Measurements from ENCODE around the gene MFAP4. TPM values are rescaled to one million over a fixed set of nuclear protein-coding genes. Genes with fewer than 3 reads are reported as not detected.
"Not testable (repeated sequence)": the region's sequence is repeated elsewhere in the genome, so short reads cannot be mapped to it uniquely, and the experiment has no call there.

The MFAP4 gene
- total RNA-seq, 1 donor from 2014 or later: 0.93 TPM

GRCh38 chr17:19354748-19355147 is 32.2 kb downstream of the MFAP4 start:
- peaks cover 3% of the 10 kb centered on the region for H3K27me3 Mint-ChIP-seq (ENCODE audit: low read depth, unreplicated experiment)
- Histone ChIP-seq H3K4me2 (ENCODE audit: low read length) (no peak overlapping the region), H4K20me1 (ENCODE audit: insufficient read depth, low read length) (no peaks in the 10 kb centered on the region), H3K27ac (ENCODE audit: low read depth, low read length) (no peak overlapping the region), H3K36me3 (ENCODE audit: insufficient read depth, low read length) (no peaks in the 10 kb centered on the region), H3K4me3 (ENCODE audit: insufficient read depth, low read depth, low read length) (no peak overlapping the region), H2AFZ (ENCODE audit: low read depth, low read length) (no peak overlapping the region), H3K79me2 (ENCODE audit: insufficient read depth, low read length) (no peaks in the 10 kb centered on the region), H3K4me1 (ENCODE audit: insufficient read depth, low read length) (peaks cover 8% of the 10 kb centered on the region), H3K9ac (ENCODE audit: low read length) (no peak overlapping the region), H3K9me3 (ENCODE audit: insufficient read depth, low read depth, low read length) (no peaks in the 10 kb centered on the region), H3K27me3 (ENCODE audit: insufficient read depth, low read length) (no peaks in the 10 kb centered on the region)
- peaks cover 7% of the 10 kb centered on the region for H3K4me1 Mint-ChIP-seq (ENCODE audit: low read depth, unreplicated experiment)
- no peak overlapping the region for H3K4me3 Mint-ChIP-seq (ENCODE audit: unreplicated experiment)
- H3K9me3 Mint-ChIP-seq (ENCODE audit: unreplicated experiment): no peaks in the 10 kb centered on the region
- no peak for DNase-seq (ENCODE audit: low read depth)
- no peak overlapping the region for H3K27ac Mint-ChIP-seq (ENCODE audit: unreplicated experiment)
- peaks cover 13% of the 10 kb centered on the region for H3K36me3 Mint-ChIP-seq (ENCODE audit: low read depth, unreplicated experiment)
- no peak for TF ChIP-seq CTCF (IDR thresholded peaks at IDR 0.05; ENCODE audit: insufficient read depth, low read depth, low read length)
- no peak for TF ChIP-seq EZH2 (IDR thresholded peaks at IDR 0.05; ENCODE audit: insufficient read depth, low read length)
- no peak for FAIRE-seq

GRCh38 chr17:19353401-19353800 is 33.6 kb downstream of the MFAP4 start:
- H3K27me3 Mint-ChIP-seq (ENCODE audit: low read depth, unreplicated experiment); H3K4me3 Mint-ChIP-seq (ENCODE audit: unreplicated experiment); H3K36me3 ChIP-seq (ENCODE audit: insufficient read depth, low read length); H3K4me2 ChIP-seq (ENCODE audit: low read length); H3K4me1 ChIP-seq (ENCODE audit: insufficient read depth, low read length); DNase-seq (ENCODE audit: low read depth); H3K4me1 Mint-ChIP-seq (ENCODE audit: low read depth, unreplicated experiment); H3K36me3 Mint-ChIP-seq (ENCODE audit: low read depth, unreplicated experiment); H3K9me3 Mint-ChIP-seq (ENCODE audit: unreplicated experiment); H3K4me3 ChIP-seq (ENCODE audit: insufficient read depth, low read depth, low read length); H4K20me1 ChIP-seq (ENCODE audit: insufficient read depth, low read length); H2AFZ ChIP-seq (ENCODE audit: low read depth, low read length); H3K27me3 ChIP-seq (ENCODE audit: insufficient read depth, low read length); H3K27ac ChIP-seq (ENCODE audit: low read depth, low read length); H3K9me3 ChIP-seq (ENCODE audit: insufficient read depth, low read depth, low read length); FAIRE-seq; H3K27ac Mint-ChIP-seq (ENCODE audit: unreplicated experiment); H3K79me2 ChIP-seq (ENCODE audit: insufficient read depth, low read length); H3K9ac ChIP-seq (ENCODE audit: low read length): not testable (repeated sequence)

GRCh38 chr17:19348806-19349205 is 38.2 kb downstream of the MFAP4 start:
- H3K4me1 ChIP-seq (ENCODE audit: insufficient read depth, low read length): peaks cover 25% of the 10 kb centered on the region
- FAIRE-seq: no peak
- no peaks in the 10 kb centered on the region for H3K27me3 ChIP-seq (ENCODE audit: insufficient read depth, low read length)
- no peaks in the 10 kb centered on the region for H3K9me3 ChIP-seq (ENCODE audit: insufficient read depth, low read depth, low read length)
- H3K79me2 ChIP-seq (ENCODE audit: insufficient read depth, low read length): no peaks in the 10 kb centered on the region
- no peaks in the 10 kb centered on the region for H3K9me3 Mint-ChIP-seq (ENCODE audit: unreplicated experiment)
- TF ChIP-seq EZH2 (IDR thresholded peaks at IDR 0.05; ENCODE audit: insufficient read depth, low read length) (no peak), CTCF (IDR thresholded peaks at IDR 0.05; ENCODE audit: insufficient read depth, low read depth, low read length) (no peak)
- no peaks in the 10 kb centered on the region for H4K20me1 ChIP-seq (ENCODE audit: insufficient read depth, low read length)
- H3K27me3 Mint-ChIP-seq (ENCODE audit: low read depth, unreplicated experiment): no peaks in the 10 kb centered on the region
- H3K9ac ChIP-seq (ENCODE audit: low read length): no peak overlapping the region
- H3K27ac ChIP-seq (ENCODE audit: low read depth, low read length): no peak overlapping the region
- DNase-seq (ENCODE audit: low read depth): no peak
- H3K36me3 ChIP-seq (ENCODE audit: insufficient read depth, low read length): no peaks in the 10 kb centered on the region
- H3K4me2 ChIP-seq (ENCODE audit: low read length): no peak overlapping the region
- no peak overlapping the region for H3K27ac Mint-ChIP-seq (ENCODE audit: unreplicated experiment)
- no peak overlapping the region for H3K4me3 Mint-ChIP-seq (ENCODE audit: unreplicated experiment)
- H2AFZ ChIP-seq (ENCODE audit: low read depth, low read length): no peak overlapping the region
- no peak overlapping the region for H3K4me3 ChIP-seq (ENCODE audit: insufficient read depth, low read depth, low read length)
- H3K4me1 Mint-ChIP-seq (ENCODE audit: low read depth, unreplicated experiment): peaks cover 9% of the 10 kb centered on the region
- peaks cover 2% of the 10 kb centered on the region for H3K36me3 Mint-ChIP-seq (ENCODE audit: low read depth, unreplicated experiment)

Data from astrocyte (in vitro differentiated cells and primary cell).